NCI-H2196 (cell line): ENCODE results near the gene NCKAP5.

Experiments
- DNase-seq: peaks from one replicate; lab custom pipeline; 2025; ENCODE audit not compliant: unreplicated experiment; lab: John Stamatoyannopoulos, UW

Gene NCKAP5

GRCh38 chr2:133123904-133124303, 444.4 kb downstream of the NCKAP5 start:
- DNase-seq, result no peak

GRCh38 chr2:133123393-133123792, 444.9 kb downstream of the NCKAP5 start:
- no peak for DNase-seq

- no peak for DNase-seq
These were observed 445.7 kb downstream of the NCKAP5 start for GRCh38 chr2:133122529-133122928.

- no peak for DNase-seq
These were observed 448.0 kb downstream of the NCKAP5 start for GRCh38 chr2:133120310-133120709.

DNA sequence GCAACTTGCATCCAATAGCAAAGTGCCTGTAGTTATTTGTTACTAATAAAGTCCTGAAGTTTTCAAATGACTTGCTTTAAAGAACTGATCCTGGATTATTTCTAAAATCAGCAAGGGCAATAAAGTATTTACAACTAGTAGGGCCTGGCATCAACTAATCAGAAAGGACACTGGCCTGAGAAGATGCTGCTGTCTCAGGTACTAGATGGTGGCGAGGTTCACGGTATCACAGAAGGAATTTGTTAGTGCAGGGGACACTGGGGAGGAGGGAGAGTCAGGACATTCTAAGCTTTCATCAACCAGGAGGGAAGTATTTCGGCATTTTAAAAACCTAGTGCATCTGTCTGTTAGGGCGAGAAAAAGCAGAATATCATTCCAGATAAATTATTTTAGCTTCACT, 458.1 kb downstream of the NCKAP5 start:
- no peak for DNase-seq

GRCh38 chr2:133109772-133110171, 458.5 kb downstream of the NCKAP5 start:
- DNase-seq, result no peak

GRCh38 chr2:133107058-133107815, 461.0 kb downstream of the NCKAP5 start:
- no peak for DNase-seq

- DNase-seq, result no peak
These were observed 463.4 kb downstream of the NCKAP5 start for GRCh38 chr2:133104871-133105270.

DNA sequence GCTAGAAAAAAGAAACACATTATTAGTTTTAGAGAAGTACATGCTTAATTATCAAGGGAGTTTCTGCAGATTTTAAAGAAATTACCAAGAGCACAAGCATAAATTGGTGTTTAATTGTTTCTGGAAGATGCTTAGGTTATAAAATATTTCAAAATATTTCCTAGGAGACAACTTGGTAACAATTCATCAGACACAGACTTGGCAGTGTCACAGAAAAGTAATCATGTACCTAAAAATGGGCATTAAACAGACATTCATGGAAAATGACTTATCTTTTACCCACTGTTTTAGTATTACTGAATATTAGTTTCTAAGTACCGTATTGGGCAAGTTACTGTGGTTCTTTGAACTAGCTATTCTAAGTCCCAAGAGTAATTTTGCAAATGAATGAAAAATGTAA, 469.5 kb downstream of the NCKAP5 start:
- no peak for DNase-seq

DNA sequence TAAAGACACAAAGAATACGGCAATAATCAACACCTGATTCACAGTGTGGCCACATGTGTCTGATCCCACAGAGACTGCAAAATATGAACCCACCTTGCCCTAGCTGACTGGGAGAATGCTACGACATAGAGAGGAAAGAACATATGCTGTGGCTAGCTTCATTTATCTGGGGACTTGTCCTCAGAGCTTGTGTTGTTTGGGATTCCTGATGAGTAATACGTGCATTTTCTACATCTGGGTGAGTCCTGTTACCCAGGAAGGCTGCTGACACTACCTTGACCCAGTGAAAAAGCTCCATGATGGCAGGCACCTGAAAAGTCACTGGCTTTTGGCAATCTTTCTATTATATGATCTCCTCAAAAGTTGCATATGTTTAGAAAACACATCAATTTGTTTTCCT, 470.6 kb downstream of the NCKAP5 start:
- DNase-seq, result no peak

GRCh38 chr2:133092571-133092970, 475.7 kb downstream of the NCKAP5 start:
- no peak for DNase-seq

DNA sequence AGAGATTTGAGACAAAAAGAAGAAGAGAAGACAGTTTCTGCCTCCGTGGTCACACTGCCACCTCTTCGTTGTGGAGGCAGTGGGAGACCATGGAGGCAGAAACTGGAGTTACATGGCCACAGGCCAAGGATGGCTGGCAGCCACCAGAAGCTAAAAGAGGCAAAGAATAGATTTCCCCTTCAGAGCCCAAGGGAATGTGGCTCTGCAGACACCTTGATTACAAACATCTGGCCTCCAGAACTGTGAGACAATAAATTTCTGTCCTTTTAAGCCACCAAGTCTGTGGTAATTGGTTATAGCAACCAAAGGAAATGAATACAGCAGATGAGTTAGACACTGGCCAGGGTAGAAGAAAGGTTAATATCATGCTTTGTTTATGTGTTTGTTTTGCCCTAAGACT, 477.9 kb downstream of the NCKAP5 start:
- DNase-seq, result no peak

DNA sequence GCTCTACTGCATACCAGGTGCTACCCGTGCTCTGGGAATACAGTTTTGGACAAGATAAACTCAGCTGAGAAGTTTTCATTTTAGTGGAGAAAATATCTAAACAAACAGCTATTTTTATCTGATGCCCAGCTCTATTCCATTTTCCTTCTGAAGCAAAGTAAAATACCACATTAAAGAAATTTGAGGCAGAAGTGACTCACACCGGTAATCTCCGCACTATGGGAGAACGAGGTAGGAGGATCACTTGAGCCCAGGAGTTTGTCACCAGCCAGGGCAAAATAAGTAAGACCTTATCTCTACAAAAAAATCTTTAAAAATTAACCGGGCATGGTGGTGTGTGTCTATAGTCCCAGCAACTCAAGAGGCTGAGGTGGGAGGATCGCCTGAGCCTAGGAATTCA, 482.1 kb downstream of the NCKAP5 start:
- no peak for DNase-seq

GRCh38 chr2:133085646-133086045, 482.6 kb downstream of the NCKAP5 start:
- no peak for DNase-seq

GRCh38 chr2:133082034-133082433, 486.2 kb downstream of the NCKAP5 start:
- DNase-seq, result no peak

GRCh38 chr2:133080822-133081221, 487.4 kb downstream of the NCKAP5 start:
- DNase-seq, result no peak

GRCh38 chr2:133078667-133079411, 489.4 kb downstream of the NCKAP5 start:
- no peak for DNase-seq

GRCh38 chr2:133077269-133077822, 490.9 kb downstream of the NCKAP5 start:
- no peak for DNase-seq

GRCh38 chr2:133072837-133073694, 495.2 kb downstream of the NCKAP5 start:
- DNase-seq, result no peak

- no peak for DNase-seq
These were observed 504.5 kb downstream of the NCKAP5 start for GRCh38 chr2:133063775-133064174.

- DNase-seq, result no peak
These were observed 505.2 kb downstream of the NCKAP5 start for GRCh38 chr2:133062931-133063665.
